ENCODE measurements around the gene MRGPRE. TPM values are rescaled to one million over a fixed set of nuclear protein-coding genes. Genes with fewer than 3 reads are reported as not detected.

MRGPRE gene
- total RNA-seq, 1 donor from 2014 or later: not detected

GRCh38 chr11:3182462-3182852, 49.8 kb downstream of the MRGPRE start:
- FAIRE-seq: no peak
- no peak for DNase-seq (ENCODE audit: low read depth)
- TF ChIP-seq CTCF (IDR thresholded peaks at IDR 0.05; ENCODE audit: insufficient read depth, low read length, severe bottlenecking): no peak
- H3K4me3 ChIP-seq (ENCODE audit: low read depth, low read length): no peak overlapping the region
- H3K36me3 ChIP-seq (ENCODE audit: control insufficient read depth, insufficient read depth, low read length): no peaks in the 10 kb centered on the region
- H3K27me3 ChIP-seq (ENCODE audit: control insufficient read depth, insufficient read depth, low read length): no peaks in the 10 kb centered on the region

- DNase-seq (ENCODE audit: low read depth): no peak
- Histone ChIP-seq H3K36me3 (ENCODE audit: control insufficient read depth, insufficient read depth, low read length) (no peaks in the 10 kb centered on the region), H3K4me3 (ENCODE audit: low read depth, low read length) (no peak overlapping the region), H3K27me3 (ENCODE audit: control insufficient read depth, insufficient read depth, low read length) (no peaks in the 10 kb centered on the region)
- no peak for TF ChIP-seq CTCF (IDR thresholded peaks at IDR 0.05; ENCODE audit: insufficient read depth, low read length, severe bottlenecking)
- FAIRE-seq: no peak
These were observed 50.3 kb downstream of the MRGPRE start for GRCh38 chr11:3181725-3182461.

- DNase-seq (ENCODE audit: low read depth) (no peak), FAIRE-seq (no peak)
- H3K4me3 ChIP-seq (ENCODE audit: low read depth, low read length): no peak overlapping the region
- TF ChIP-seq CTCF (IDR thresholded peaks at IDR 0.05; ENCODE audit: insufficient read depth, low read length, severe bottlenecking): no peak
- H3K27me3 ChIP-seq (ENCODE audit: control insufficient read depth, insufficient read depth, low read length): no peaks in the 10 kb centered on the region
- no peaks in the 10 kb centered on the region for H3K36me3 ChIP-seq (ENCODE audit: control insufficient read depth, insufficient read depth, low read length)
These were observed 51.3 kb downstream of the MRGPRE start for GRCh38 chr11:3180869-3181268.

- no peaks in the 10 kb centered on the region for H3K27me3 ChIP-seq (ENCODE audit: control insufficient read depth, insufficient read depth, low read length)
- TF ChIP-seq CTCF (IDR thresholded peaks at IDR 0.05; ENCODE audit: insufficient read depth, low read length, severe bottlenecking): no peak
- no peak overlapping the region for H3K4me3 ChIP-seq (ENCODE audit: low read depth, low read length)
- FAIRE-seq (no peak), DNase-seq (ENCODE audit: low read depth) (peak; percentile 5)
- no peaks in the 10 kb centered on the region for H3K36me3 ChIP-seq (ENCODE audit: control insufficient read depth, insufficient read depth, low read length)
These were observed 53.9 kb downstream of the MRGPRE start for GRCh38 chr11:3178349-3178748.

- no peak for FAIRE-seq
- no peaks in the 10 kb centered on the region for H3K27me3 ChIP-seq (ENCODE audit: control insufficient read depth, insufficient read depth, low read length)
These were observed 54.3 kb downstream of the MRGPRE start for GRCh38 chr11:3177931-3178330.

More at GRCh38 chr11:3177931-3178330, 54.3 kb downstream of the MRGPRE start:
- TF ChIP-seq CTCF (IDR thresholded peaks at IDR 0.05; ENCODE audit: insufficient read depth, low read length, severe bottlenecking): no peak
- H3K4me3 ChIP-seq (ENCODE audit: low read depth, low read length): no peak overlapping the region
- DNase-seq (ENCODE audit: low read depth): peak; percentile 46
- no peaks in the 10 kb centered on the region for H3K36me3 ChIP-seq (ENCODE audit: control insufficient read depth, insufficient read depth, low read length)

Other genes starting within 250 kb of the MRGPRE start
- 101 and 179 TPM in 2 replicates for gene NAP1L4, start 240.1 kb downstream of the MRGPRE start, total RNA-seq
- 113 and 125 TPM in 2 replicates for gene CARS1, start 175.0 kb downstream of the MRGPRE start, total RNA-seq
- 17.5 and 21.1 TPM in 2 replicates for gene OSBPL5, start 67.1 kb downstream of the MRGPRE start, total RNA-seq
- not detected in 2 replicates for gene MRGPRG, start 13.6 kb downstream of the MRGPRE start, total RNA-seq
- gene ZNF195, start 146.7 kb upstream of the MRGPRE start, total RNA-seq: 15.0 and 22.9 TPM in 2 replicates

All from bronchial epithelial cell (primary cell).